Neutrophil (primary cell): ENCODE results near the gene FAF1.

ENCODE experiments used
- H3K27ac ChIP-seq: fragments of 200-600 bp; sonication (generic); 2 replicates; pipeline ENCODE4 v1.5.1; 2016; ENCODE audit warnings: mild to moderate bottlenecking, moderate library complexity
- H3K27me3 ChIP-seq: fragments of 200-600 bp; sonication (generic); 2 replicates; pipeline ENCODE4 v1.6.0; 2016; ENCODE audit warnings: mild to moderate bottlenecking
- H3K36me3 ChIP-seq: fragments of 200-600 bp; sonication (generic); 2 replicates; pipeline ENCODE4 v1.5.1; 2017
- H3K4me1 ChIP-seq, 2 experiments: fragments of 200-600 bp in 1 of 2; sonication (generic) in 1 of 2; 1 replicate in 1 of 2; 2 replicates in 1 of 2; pipeline versions ENCODE4 v1.5.1 to v1.6.1; 2013 to 2016; ENCODE audit warnings: low read depth in 1 of 2, low read length in 1 of 2, mild to moderate bottlenecking in 1 of 2, moderate library complexity in 1 of 2; ENCODE audit not compliant: control insufficient read depth in 1 of 2, insufficient read depth in 1 of 2
- H3K4me3 ChIP-seq, 2 experiments: fragments of 200-600 bp in 1 of 2; sonication (generic) in 1 of 2; 1 replicate in 1 of 2; 2 replicates in 1 of 2; pipeline ENCODE4 v1.5.1; 2013 to 2016; ENCODE audit warnings: low read depth in 1 of 2, low read length in 1 of 2, mild to moderate bottlenecking in 1 of 2, moderate library complexity in 1 of 2
- H3K9me3 ChIP-seq: fragments of 200-600 bp; sonication (generic); 2 replicates; pipeline ENCODE4 v1.5.1; 2016
- CTCF ChIP-seq: fragments of 200-600 bp; sonication (generic); IDR thresholded peaks from 2 replicates; pipeline ENCODE4 v1.5.1; 2016; ENCODE audit warnings: antibody characterized with exemption

Gene FAF1

DNA sequence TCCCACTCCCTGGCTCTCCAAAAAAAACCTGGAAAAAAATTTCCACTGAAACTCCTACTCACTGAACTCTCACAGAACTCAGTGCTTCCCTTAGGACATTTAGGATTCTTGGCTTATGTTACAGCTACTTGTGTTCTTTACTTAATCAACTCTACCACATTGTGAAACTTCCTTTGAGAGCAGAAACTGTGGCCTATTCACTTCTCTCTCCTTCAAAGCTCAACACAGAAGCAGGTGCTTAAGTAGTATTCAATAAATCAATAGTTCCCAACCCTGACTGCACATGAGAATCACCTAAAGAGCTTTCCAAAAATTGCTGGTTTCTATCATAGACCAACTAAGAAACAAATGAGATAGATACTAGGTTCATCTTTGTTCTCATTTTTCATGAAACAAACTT, 468.9 kb downstream of the FAF1 start:
- Histone ChIP-seq H3K27ac (peak overlapping the region; percentile 29), H3K9me3 (no peaks in the 10 kb centered on the region), H3K27me3 (no peaks in the 10 kb centered on the region), H3K4me3 (no peak overlapping the region), H3K4me1 (peaks cover 7 to 14% of the 10 kb centered on the region in 2 experiments), H3K36me3 (no peaks in the 10 kb centered on the region)
- TF ChIP-seq CTCF: no peak

- Histone ChIP-seq H3K4me3 (no peak overlapping the region), H3K36me3 (no peaks in the 10 kb centered on the region), H3K4me1 (peaks cover 7 to 14% of the 10 kb centered on the region in 2 experiments), H3K27me3 (no peaks in the 10 kb centered on the region), H3K9me3 (no peaks in the 10 kb centered on the region), H3K27ac (peak overlapping the region; percentile 29)
- no peak for TF ChIP-seq CTCF
Observed at GRCh38 chr1:50490640-50491039, 469.4 kb downstream of the FAF1 start.

GRCh38 chr1:50488876-50489275, 471.2 kb downstream of the FAF1 start:
- H3K27ac ChIP-seq: no peak overlapping the region
- H3K9me3 ChIP-seq: no peaks in the 10 kb centered on the region
- H3K36me3 ChIP-seq: no peaks in the 10 kb centered on the region
- no peak for TF ChIP-seq CTCF
- H3K27me3 ChIP-seq: no peaks in the 10 kb centered on the region
- H3K4me1 ChIP-seq: peaks cover 7 to 14% of the 10 kb centered on the region in 2 experiments
- no peak overlapping the region for H3K4me3 ChIP-seq

DNA sequence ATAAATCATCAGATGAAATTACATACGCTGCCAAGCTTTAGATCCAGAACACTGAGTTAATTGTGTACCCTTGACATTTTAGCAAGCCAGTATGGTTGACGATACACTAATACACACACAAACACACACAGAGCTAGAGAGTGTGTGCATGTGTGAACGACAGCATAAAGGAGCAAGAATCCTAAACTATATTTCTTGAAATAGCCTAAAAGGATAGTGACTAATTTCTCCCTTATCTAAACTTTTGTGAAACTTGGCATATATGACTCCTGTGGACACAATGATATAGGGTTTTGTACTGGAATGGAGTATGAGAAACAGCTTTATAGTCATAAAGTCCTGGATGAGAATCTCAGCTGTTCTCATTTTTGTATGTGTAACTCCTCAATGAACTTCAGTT, 471.7 kb downstream of the FAF1 start:
- Histone ChIP-seq H3K4me3 (no peak overlapping the region), H3K9me3 (no peaks in the 10 kb centered on the region), H3K36me3 (no peaks in the 10 kb centered on the region), H3K4me1 (peaks cover 7 to 14% of the 10 kb centered on the region in 2 experiments), H3K27me3 (no peaks in the 10 kb centered on the region), H3K27ac (no peak overlapping the region)
- no peak for TF ChIP-seq CTCF

- H3K9me3 ChIP-seq: no peaks in the 10 kb centered on the region
- peaks cover 7 to 14% of the 10 kb centered on the region in 2 experiments for H3K4me1 ChIP-seq
- H3K27ac ChIP-seq: no peak overlapping the region
- no peaks in the 10 kb centered on the region for H3K36me3 ChIP-seq
- no peaks in the 10 kb centered on the region for H3K27me3 ChIP-seq
- no peak for TF ChIP-seq CTCF
- H3K4me3 ChIP-seq: no peak overlapping the region
Observed at GRCh38 chr1:50487725-50488124, 472.3 kb downstream of the FAF1 start.
